Loucy (cell line): ENCODE measurements around the gene PRSS23.

Source experiments
- H2AFZ ChIP-seq: fragments of 200-600 bp; sonication (generic); 2 replicates; pipeline ENCODE4 v1.6.0; 2016; ENCODE audit warnings: antibody characterized with exemption, mild to moderate bottlenecking, low read length, moderate library complexity
- H3F3A ChIP-seq: fragments of 200-600 bp; 2 replicates; pipeline ENCODE4 v1.6.0; 2016; ENCODE audit warnings: antibody characterized with exemption, low read depth, mild to moderate bottlenecking
- H3K27me3 ChIP-seq: fragments of 200-600 bp; sonication (generic); 2 replicates; pipeline ENCODE4 v1.6.1; 2014; ENCODE audit warnings: low read length, mild to moderate bottlenecking; ENCODE audit not compliant: insufficient read depth, poor library complexity, severe bottlenecking
- H3K36me3 ChIP-seq: fragments of 200-600 bp; sonication (generic); 2 replicates; pipeline ENCODE4 v1.6.1; 2016; ENCODE audit warnings: low read length; ENCODE audit not compliant: insufficient read depth
- H3K4me1 ChIP-seq: fragments of 200-600 bp; sonication (generic); 2 replicates; pipeline ENCODE4 v1.5.1; 2014; ENCODE audit warnings: low read length, mild to moderate bottlenecking; ENCODE audit not compliant: insufficient read depth, poor library complexity, severe bottlenecking
- H3K4me2 ChIP-seq: fragments of 200-600 bp; sonication (generic); 2 replicates; pipeline ENCODE4 v1.6.0; 2014; ENCODE audit warnings: antibody characterized with exemption, low read length, low read depth, mild to moderate bottlenecking; ENCODE audit not compliant: poor library complexity, severe bottlenecking
- H3K4me3 ChIP-seq: fragments of 200-600 bp; sonication (generic); 2 replicates; pipeline ENCODE4 v1.5.1; 2014; ENCODE audit warnings: low read length, mild to moderate bottlenecking, mixed read lengths; ENCODE audit not compliant: poor library complexity, severe bottlenecking
- H3K79me2 ChIP-seq: fragments of 200-600 bp; sonication (generic); 2 replicates; pipeline ENCODE4 v1.6.1; 2014; ENCODE audit warnings: low read length; ENCODE audit not compliant: insufficient read depth
- H3K9ac ChIP-seq: fragments of 200-600 bp; sonication (generic); 2 replicates; pipeline ENCODE4 v1.6.0; 2014; ENCODE audit warnings: mild to moderate bottlenecking, low read depth, low read length, moderate library complexity; ENCODE audit not compliant: poor library complexity, severe bottlenecking
- H3K9me2 ChIP-seq: fragments of 200-600 bp; sonication (generic); replicated peaks from 2 replicates; pipeline ENCODE4 v1.6.1; 2016; ENCODE audit warnings: low read depth, low read length, mixed read lengths
- H3K9me3 ChIP-seq: fragments of 200-600 bp; sonication (generic); 2 replicates; pipeline ENCODE4 v1.6.1; 2014; ENCODE audit warnings: mild to moderate bottlenecking, antibody characterized with exemption, low read length, low read depth; ENCODE audit not compliant: insufficient read depth
- H4K20me1 ChIP-seq: fragments of 200-600 bp; sonication (generic); 2 replicates; pipeline ENCODE4 v1.6.0; 2014; ENCODE audit warnings: antibody characterized with exemption, low read length, mild to moderate bottlenecking; ENCODE audit not compliant: insufficient read depth, poor library complexity, severe bottlenecking
- EZH2phosphoT487 ChIP-seq: fragments of 200-600 bp; IDR thresholded peaks from 2 replicates; pipeline ENCODE4 v1.6.1; 2018; ENCODE audit warnings: antibody characterized with exemption, mild to moderate bottlenecking, moderate library complexity, borderline replicate concordance
- TF ChIP-seq, protein P1 (sequence below): fragments of 200-600 bp; sonication (generic); conservative IDR thresholded peaks from 2 replicates; pipeline ENCODE4 v1.5.1; 2014; ENCODE audit warnings: mild to moderate bottlenecking, antibody characterized with exemption, low read length

The PRSS23 gene

DNA sequence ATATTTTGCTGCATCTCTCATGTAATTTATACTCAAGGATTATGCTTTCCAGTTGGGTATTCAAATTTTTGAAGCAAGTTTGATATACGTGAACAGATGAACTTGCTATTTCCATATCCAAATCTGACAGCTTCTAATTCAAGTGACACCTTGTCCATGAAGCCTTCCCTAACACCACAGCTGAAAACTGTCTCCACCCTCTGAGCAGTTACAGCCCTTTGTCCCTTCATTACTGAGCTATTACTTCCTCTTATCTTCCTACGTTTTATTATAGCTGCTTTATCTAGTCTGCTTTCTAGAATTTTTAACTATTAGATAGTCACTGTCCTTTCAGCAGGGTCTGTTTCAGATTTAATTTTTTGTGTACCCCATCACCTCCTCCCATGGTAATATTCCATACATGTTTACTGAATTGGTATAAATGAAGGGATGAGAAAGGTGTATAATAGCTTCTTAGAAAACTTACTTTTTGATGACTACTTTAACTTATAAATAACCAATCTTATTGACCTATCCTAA lies 13.3 kb upstream of the PRSS23 start:
- no peaks in the 10 kb centered on the region for H3K27me3 ChIP-seq
- no peak overlapping the region for H3K4me2 ChIP-seq
- no peaks in the 10 kb centered on the region for H3F3A ChIP-seq
- no peaks in the 10 kb centered on the region for H3K36me3 ChIP-seq
- no peaks in the 10 kb centered on the region for H3K79me2 ChIP-seq
- no peak overlapping the region for H3K9ac ChIP-seq
- H3K9me2 ChIP-seq: no peaks in the 10 kb centered on the region
- H2AFZ ChIP-seq: no peak overlapping the region
- H4K20me1 ChIP-seq: no peaks in the 10 kb centered on the region
- no peaks in the 10 kb centered on the region for H3K9me3 ChIP-seq
- TF ChIP-seq, protein P1, sequence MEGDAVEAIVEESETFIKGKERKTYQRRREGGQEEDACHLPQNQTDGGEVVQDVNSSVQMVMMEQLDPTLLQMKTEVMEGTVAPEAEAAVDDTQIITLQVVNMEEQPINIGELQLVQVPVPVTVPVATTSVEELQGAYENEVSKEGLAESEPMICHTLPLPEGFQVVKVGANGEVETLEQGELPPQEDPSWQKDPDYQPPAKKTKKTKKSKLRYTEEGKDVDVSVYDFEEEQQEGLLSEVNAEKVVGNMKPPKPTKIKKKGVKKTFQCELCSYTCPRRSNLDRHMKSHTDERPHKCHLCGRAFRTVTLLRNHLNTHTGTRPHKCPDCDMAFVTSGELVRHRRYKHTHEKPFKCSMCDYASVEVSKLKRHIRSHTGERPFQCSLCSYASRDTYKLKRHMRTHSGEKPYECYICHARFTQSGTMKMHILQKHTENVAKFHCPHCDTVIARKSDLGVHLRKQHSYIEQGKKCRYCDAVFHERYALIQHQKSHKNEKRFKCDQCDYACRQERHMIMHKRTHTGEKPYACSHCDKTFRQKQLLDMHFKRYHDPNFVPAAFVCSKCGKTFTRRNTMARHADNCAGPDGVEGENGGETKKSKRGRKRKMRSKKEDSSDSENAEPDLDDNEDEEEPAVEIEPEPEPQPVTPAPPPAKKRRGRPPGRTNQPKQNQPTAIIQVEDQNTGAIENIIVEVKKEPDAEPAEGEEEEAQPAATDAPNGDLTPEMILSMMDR: no peak
- no peak for TF ChIP-seq EZH2phosphoT487
- H3K4me3 ChIP-seq: no peak overlapping the region
- no peaks in the 10 kb centered on the region for H3K4me1 ChIP-seq

DNA sequence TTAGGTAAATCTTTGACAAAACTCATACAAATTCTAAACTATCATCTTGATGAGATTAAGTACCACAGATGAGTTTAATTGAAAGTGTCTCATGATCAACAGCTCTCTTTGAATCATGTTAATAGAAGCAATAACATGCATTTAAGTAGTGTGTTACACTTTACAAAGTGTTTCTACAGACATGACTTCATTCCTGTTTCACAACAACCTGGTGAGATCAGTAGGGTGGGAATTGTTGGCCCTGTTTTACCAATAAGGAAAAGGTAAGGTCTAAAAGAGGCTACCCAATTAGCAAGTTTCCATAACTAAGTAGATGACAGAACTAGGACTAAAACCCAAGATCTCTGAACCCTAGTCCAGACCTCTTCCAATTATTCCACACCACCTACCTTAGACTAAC lies 12.7 kb upstream of the PRSS23 start:
- Histone ChIP-seq H3K79me2 (no peaks in the 10 kb centered on the region), H4K20me1 (no peaks in the 10 kb centered on the region), H3K9me3 (no peaks in the 10 kb centered on the region), H3K9me2 (no peaks in the 10 kb centered on the region), H3K4me1 (no peaks in the 10 kb centered on the region), H3K9ac (no peak overlapping the region), H3F3A (no peaks in the 10 kb centered on the region), H3K4me2 (no peak overlapping the region), H3K4me3 (no peak overlapping the region), H3K36me3 (no peaks in the 10 kb centered on the region), H2AFZ (no peak overlapping the region), H3K27me3 (no peaks in the 10 kb centered on the region)
- TF ChIP-seq, protein P1: no peak
- no peak for TF ChIP-seq EZH2phosphoT487

DNA sequence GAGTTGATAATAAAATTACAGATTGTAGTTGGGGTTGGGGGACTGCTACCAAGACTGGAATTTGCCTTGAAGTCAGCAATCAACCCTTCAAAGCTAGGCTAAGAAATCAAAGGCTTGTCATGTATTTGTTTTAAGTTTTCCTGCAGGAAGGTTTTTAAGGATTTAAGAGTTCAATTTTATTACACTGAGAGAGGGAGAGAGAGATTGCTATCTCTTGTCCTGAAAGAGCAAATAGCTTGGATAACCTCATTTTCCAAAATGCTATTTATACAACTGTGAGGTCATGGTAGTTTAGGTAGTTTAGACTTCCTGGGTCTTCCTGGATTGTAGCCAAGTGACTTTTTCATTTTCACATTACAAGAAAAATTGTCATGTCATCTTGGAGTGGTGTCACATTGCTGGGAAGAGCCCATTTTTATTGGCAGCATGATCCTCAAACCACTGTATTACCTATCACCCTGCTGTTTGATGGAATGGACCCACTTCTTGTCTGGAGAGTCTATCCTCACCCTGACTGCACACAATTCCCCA lies 10.1 kb upstream of the PRSS23 start:
- Histone ChIP-seq H3K9me3 (no peaks in the 10 kb centered on the region), H3K27me3 (no peaks in the 10 kb centered on the region), H3F3A (no peaks in the 10 kb centered on the region), H3K9ac (no peak overlapping the region), H3K9me2 (no peaks in the 10 kb centered on the region), H3K79me2 (no peaks in the 10 kb centered on the region), H4K20me1 (no peaks in the 10 kb centered on the region), H3K4me3 (no peak overlapping the region), H3K36me3 (no peaks in the 10 kb centered on the region), H3K4me1 (no peaks in the 10 kb centered on the region), H2AFZ (no peak overlapping the region), H3K4me2 (no peak overlapping the region)
- TF ChIP-seq, protein P1: no peak
- no peak for TF ChIP-seq EZH2phosphoT487
